GM19452 (cell line): Measurements from ENCODE around the gene ARHGAP31.
"Not testable (repeated sequence)": the region's sequence is repeated elsewhere in the genome, so short reads cannot be mapped to it uniquely, and the experiment has no call there.

Experiments
- ATAC-seq: cut with Tn5 transposase; IDR thresholded peaks from one replicate; pipeline ENCODE4 v1.9.1; 2021; ENCODE audit not compliant: unreplicated experiment

ARHGAP31 gene

GRCh38 chr3:119318876-119319275, 24.7 kb downstream of the ARHGAP31 start:
- no peak for ATAC-seq

DNA sequence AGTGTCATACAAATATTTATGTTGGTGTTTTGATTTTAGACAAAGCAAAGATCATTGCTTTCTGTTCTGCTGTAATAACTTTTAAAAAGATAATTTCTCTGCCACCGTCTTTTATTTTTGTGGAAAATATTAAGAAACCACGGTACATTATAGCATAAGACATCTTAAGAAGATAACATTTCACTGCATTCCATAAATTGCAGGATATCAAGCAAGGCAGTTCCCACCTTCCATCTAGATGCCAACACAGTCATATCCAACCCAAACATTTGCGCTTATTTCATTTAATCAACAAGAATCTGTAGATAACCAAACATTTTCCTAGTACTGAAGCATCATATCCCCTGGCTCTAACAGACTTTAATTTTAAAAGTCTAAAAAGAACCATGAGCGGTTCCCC, 25.1 kb downstream of the ARHGAP31 start:
- no peak for ATAC-seq

DNA sequence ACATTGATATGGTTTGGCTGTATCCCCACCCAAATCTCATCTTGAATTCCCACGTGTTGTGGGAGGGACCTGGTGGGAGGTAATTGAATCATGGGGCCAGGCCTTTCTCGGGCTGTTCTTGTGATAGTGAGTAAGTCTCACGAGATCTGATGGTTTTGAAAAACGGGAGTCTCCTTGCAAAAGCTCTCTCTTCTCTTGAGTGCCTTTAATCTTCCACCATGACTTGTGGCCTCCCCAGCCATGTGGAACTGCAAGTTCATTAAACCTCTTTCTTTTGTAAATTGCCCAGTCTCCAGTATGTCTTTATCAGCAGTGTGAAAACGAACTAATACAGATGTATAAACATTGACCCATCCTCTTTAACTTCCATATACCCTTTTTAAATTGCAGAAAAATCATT, 26.6 kb downstream of the ARHGAP31 start:
- ATAC-seq = not testable (repeated sequence)

- peak; percentile 30 for ATAC-seq
Measured at GRCh38 chr3:119322021-119322834, 28.0 kb downstream of the ARHGAP31 start.

DNA sequence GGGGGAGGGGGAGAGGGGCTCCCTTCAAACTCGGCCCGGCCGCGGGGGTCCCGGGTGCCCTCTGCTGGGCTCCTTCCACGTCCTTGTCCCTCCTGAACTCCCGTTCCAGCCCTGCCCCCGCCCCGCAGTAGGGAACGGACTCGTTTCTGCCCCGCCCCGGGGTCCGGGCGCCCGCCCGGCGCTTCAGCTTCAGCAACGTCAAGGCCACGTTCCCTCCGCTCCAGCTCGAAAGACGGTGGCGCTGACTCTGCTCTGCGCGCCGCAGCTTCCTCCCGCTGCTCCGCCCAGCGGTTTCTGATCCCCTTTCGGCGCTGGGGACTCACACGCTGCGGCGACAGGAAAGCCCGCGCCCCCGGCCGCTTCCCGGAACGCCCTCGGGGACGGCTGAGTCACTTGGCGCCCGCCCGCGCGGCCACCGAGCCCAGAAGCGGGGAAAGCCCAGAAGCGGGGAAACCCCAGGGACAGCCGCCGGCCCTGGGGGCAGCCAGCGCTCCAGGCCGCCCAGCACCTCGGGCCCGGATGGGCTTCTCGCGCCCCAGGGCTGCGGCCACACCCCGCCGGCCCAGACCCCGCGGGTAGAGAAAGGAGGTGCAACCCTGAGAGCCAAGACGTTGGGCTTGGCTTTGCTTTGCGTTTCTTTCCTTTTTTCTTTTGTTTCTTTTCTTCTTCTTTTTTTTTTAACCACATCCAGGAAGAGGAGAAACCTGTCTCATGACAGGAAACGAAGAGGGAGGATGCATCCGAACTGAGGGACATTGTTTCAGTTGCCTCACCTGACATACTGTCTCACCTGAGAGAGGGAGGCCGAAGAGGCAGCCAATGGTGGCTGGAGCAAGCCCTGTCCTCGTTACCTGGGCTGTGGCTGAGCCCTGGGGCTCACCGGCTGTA, 28.9 kb downstream of the ARHGAP31 start:
- ATAC-seq = peak; percentile 90

DNA sequence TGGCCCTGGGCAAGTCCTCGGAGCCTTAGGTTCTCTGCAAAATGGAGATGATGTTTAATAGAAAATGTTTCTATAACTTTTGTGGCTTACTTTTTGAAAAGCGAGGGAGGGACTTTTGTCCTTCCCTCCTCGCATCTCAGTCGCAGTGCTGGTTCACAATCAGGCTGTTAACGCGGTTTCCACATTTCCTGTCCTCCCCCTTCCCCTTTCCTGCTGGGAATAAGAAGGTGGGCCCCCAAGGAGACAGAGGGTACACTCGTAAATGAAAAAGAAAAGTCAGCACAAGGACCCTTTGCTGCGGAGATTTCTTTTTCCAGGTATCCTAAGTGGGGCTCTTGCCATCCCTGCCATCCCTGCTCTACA, 29.5 kb downstream of the ARHGAP31 start:
- ATAC-seq = no peak

DNA sequence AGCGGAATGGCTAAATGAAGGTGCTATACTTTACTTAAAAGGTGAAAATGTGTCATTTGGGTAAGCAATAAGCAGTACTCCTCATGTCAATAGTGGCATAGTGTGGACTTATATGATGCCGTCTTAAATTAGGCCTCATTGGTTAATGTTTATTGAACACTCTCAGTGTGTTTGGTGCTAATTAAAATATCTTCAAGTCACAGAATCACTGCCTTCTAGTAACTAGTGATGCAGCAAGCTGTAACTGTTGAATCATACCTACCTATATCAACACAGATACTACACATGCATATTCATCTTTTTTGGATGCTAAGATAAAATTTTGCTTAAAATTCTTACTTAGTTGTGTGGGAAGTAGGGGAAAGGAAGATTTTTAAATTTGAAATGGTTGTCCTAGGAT, 30.7 kb downstream of the ARHGAP31 start:
- no peak for ATAC-seq

- ATAC-seq = no peak
Measured at GRCh38 chr3:119326976-119327375, 32.8 kb downstream of the ARHGAP31 start.

- no peak for ATAC-seq
Measured at GRCh38 chr3:119329551-119329950, 35.4 kb downstream of the ARHGAP31 start.

DNA sequence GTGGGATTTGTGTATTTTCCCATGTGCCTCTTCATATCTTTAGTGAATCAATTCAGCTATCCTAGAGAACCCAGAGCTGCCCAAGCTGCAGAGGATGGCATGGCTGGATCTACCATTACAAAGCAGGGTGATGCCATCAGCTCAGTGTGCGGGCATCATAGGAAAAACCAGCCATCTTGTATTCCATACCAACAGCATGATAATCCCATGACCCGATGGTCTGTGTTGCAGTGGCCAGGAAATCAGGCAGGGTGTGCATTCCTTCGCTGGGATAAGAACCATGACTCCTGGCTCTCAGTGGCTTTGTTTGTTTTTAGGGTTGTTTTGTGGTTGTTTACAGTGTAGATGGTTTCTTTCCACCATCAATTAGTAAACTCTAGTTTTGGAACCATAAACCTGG, 36.0 kb downstream of the ARHGAP31 start:
- no peak for ATAC-seq

DNA sequence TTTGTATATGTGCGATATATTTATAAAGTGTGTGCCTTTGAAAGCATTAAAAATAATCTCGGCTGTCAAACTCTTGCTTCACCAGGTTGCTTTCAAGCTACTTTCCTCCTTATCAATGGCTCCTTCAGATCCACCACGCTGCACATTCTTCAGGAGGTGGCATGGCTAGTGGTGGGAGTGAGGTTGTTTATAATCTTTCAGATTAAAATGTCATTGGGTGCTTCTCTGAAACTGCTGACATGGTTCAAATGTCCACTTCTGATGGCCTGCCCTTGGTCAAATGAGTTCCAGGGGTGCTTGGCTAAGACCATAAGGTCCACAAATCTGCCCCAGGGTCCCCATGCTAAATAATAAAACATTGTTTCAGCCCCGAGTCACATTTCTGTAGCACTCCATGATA, 36.7 kb downstream of the ARHGAP31 start:
- ATAC-seq = no peak

GRCh38 chr3:119331661-119332060, 37.5 kb downstream of the ARHGAP31 start:
- ATAC-seq = no peak

DNA sequence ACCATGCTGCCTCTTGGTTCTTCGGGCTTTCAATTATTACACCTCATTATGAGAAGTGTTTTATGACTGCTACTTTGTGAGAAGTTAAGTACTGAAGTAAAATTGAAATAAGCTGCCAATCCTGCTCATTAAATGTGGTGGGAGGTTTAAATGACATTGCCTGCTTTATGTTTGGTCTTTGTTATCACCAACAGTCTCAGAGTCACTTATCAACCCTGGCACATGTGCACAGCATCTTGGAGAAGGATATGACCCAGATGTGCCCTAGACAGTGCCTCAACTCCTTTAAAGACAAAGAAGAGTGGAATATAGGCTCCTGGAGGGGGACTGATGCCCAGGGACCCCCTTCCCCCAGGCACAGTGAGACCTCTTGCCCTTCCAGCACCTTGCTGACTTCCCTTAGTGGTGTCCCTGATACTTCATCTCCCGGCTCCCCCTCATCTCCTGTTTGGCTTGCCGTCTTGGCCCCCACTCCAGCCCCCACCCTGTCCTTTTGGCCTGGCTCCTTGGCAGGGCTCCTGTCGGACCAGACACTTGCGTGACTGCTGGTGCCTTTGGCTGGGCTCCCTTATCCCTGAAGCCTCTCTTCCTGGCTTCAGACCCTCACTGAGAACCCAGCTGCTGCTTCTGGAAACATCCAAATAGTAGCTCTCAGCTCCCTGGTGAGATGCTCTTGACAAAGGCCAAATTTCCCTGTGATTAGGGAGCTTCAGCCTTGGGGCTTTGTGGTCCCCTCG, 39.8 kb downstream of the ARHGAP31 start:
- no peak for ATAC-seq

DNA sequence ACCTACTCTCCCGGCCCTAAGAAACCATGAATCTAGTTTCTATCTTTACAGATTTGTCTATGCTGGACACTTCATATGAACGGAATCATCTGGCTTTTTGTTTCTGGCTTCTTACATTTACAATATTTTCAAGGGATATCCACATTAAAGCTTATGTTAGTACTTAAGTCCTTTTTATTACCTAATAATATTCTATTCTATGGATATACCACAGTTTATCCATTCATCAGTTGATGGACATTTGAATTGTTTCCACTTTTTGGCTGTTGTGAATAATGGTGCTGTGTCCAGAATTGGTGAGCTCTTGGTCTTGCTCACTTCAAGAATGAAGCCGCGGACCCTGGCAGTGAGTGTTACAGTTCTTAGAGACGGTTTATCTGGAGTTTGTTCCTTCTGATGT, 42.6 kb downstream of the ARHGAP31 start:
- ATAC-seq = no peak

DNA sequence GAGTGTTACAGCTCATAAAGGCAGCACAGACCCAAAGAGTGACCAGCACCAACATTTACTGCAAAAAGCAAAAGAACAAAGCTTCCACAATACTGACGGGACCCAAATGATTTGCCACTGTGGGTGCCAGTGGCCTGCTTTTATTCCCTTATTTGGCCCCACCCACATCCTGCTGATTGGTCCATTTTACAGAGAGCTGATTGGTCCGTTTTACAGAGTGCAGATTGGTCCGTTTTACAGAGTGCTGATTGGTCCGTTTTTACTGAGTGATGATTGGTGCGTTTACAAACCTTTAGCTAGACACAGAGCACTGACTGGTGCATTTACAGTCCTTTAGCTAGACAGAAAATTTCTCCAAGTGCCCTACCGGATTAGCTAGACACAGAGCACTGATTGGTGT, 43.2 kb downstream of the ARHGAP31 start:
- ATAC-seq = not testable (repeated sequence)

GRCh38 chr3:119338754-119339153, 44.6 kb downstream of the ARHGAP31 start:
- no peak for ATAC-seq

DNA sequence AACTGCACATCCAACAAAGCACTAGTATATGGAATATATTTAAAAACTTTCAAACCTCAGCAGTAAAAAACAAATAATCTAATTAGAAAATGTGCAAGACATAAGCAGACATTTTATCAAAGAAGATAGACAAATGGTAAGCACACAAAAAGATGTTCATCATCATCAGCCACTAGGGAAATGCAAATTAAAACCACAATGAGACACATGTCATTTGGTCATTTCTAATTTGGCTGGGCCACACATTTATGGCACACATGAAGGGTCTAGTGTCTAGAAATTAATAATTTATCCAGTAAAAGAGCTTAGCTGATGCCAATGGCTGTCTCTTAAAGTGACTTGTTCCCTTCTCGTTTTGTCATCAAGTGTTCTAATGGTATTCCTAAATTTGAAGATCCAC, 45.8 kb downstream of the ARHGAP31 start:
- ATAC-seq = peak; percentile 61

DNA sequence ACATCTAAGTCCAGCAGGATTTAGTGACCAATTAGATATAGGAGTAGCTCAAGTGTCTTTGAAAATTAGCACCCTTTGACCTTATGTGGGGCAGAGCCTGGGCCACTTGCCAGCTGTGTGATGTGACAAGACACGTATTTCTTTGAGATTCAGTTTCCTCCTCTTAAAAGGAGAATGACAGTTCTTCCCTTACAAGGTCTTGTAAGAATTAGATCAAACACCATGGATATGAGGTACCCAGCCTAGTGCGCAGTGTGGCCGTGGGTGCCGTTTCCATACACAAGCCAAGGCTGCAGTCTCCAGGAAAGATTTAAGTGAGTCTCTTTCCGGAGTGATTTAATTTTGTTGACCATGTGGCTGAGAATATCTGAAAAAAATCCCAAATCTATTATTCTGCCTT, 46.3 kb downstream of the ARHGAP31 start:
- ATAC-seq = no peak

GRCh38 chr3:119342176-119342575, 48.0 kb downstream of the ARHGAP31 start:
- ATAC-seq = no peak

DNA sequence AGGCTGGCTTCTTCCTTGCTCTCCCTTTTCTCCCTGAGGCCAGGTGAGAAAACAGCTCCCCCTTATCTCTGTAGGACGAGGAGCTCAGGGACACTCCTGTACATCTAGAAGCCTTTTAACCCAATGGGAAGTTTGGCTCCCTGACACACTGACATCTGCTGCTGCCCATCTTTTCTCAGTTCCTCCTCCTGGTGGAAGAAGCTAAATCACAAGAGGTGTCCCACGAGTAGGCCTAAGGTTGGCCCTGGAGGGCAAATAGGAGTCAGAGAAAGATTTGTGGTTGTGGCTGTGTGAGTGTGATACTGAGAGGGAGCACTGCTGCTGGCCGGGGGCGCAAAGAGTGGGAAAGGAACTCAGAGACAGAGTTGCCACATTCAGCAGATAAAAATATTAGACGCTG, 49.5 kb downstream of the ARHGAP31 start:
- ATAC-seq = peak; percentile 71

DNA sequence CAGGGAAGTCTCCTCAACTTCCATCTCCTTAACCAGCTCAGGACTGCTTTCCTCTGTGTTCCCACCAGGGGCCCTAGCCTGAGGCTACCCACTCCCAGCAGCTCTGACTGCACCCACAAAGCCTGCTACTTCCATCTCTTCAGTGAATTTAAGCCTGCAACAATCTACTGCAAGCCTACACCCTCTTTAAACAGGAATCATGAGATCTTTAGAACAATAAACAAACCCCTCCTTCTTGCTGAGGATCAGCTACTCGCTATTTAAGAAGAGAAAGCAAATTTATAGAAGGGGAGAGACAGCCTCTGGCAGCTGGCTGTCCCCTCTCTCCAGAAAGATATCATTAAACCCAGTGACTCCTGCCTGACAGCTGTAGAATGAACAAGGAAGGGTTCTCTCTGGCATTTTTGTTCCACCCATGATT, 51.9 kb downstream of the ARHGAP31 start:
- no peak for ATAC-seq
